Measurements from ENCODE around the gene KRT74.
"Not testable (repeated sequence)": the region's sequence is repeated elsewhere in the genome, so short reads cannot be mapped to it uniquely, and the experiment has no call there.

Gene KRT74

GRCh38 chr12:52605542-52605941, 31.9 kb upstream of the KRT74 start:
- in situ Hi-C loops (cut with MboI; ENCODE audit: low pct_unique_long_range_greater_than_20kb, low sequenced_read_pairs): no loop called here
- no peak for DNase-seq

DNA sequence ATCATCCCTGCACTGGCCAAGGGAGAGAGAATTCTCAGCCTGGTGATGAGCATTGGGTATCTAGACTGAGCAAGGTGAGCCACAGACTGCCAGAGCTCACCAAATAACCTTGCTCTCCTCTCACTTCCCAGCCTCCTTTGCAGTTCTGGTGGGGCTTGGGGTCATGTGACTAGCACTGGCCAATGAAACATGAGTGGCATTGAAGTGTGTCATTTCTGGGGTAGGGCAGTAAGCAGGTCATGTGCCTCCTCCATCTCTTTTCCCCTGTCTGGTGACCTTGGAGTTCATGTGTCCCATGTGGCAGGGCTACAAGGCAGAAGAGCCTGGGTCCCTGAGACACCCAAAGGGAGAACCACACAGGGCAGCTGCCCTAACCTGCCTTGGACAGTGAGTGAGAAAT, 31.2 kb upstream of the KRT74 start:
- no peak for DNase-seq
- in situ Hi-C loops (cut with MboI; ENCODE audit: low pct_unique_long_range_greater_than_20kb, low sequenced_read_pairs): no loop called here

DNA sequence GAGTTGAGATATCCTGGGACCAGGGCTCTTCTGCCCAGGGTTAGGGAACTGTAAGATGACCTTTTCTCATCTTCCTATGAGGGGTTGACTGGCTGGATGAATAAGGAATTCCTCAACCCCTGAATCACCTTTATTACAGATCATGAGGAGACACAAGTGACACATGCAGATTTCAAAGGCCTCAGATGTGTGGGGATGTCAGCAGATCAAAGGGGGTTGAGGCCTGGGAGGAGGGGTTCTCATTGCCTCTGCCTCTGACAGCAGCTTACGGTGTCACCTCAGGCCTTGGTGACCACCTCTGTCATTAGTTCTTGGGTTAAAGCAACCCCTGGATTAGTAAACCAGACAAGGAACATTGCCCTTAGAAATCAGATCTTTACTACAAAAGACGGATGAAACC, 29.7 kb upstream of the KRT74 start:
- in situ Hi-C loops (cut with MboI; ENCODE audit: low pct_unique_long_range_greater_than_20kb, low sequenced_read_pairs): no loop called here

GRCh38 chr12:52602552-52602951, 28.9 kb upstream of the KRT74 start:
- DNase-seq: no peak
- in situ Hi-C loops (cut with MboI; ENCODE audit: low pct_unique_long_range_greater_than_20kb, low sequenced_read_pairs): no loop called here

More for the DNA sequence above, 29.7 kb upstream of the KRT74 start:
- DNase-seq: no peak

GRCh38 chr12:52601671-52602070, 28.0 kb upstream of the KRT74 start:
- in situ Hi-C loops (cut with MboI; ENCODE audit: low pct_unique_long_range_greater_than_20kb, low sequenced_read_pairs): no loop called here
- no peak for DNase-seq

- no peak for DNase-seq
- in situ Hi-C loops (cut with MboI; ENCODE audit: low pct_unique_long_range_greater_than_20kb, low sequenced_read_pairs): no loop called here
These were observed 27.4 kb upstream of the KRT74 start, which contains the start of gene KRT72 for GRCh38 chr12:52600941-52601481. KRT72 (minus strand) TSS chr12:52601463; CDS start chr12:52601452, 11 bp downstream.

DNA sequence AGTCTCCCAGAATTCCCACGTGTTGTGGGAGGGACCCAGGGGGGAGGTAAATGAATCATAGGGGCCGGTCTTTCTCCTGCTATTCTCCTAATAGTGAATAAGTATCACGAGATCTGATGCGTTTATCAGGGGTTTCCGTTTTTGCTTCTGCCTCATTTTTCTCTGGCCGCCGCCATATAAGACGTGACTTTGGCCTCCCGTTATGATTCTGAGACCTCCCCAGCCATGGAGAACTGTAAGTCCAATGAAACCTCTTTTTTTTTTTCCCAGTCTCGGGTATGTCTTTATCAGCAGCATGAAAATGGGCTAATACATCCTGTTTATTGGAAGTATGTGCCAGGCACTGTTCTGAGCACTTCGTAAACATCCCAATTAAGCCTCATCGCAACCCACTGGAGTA, 26.8 kb upstream of the KRT74 start:
- in situ Hi-C loops (cut with MboI; ENCODE audit: low pct_unique_long_range_greater_than_20kb, low sequenced_read_pairs): no loop called here
- no peak for DNase-seq

- DNase-seq: no peak
- in situ Hi-C loops (cut with MboI; ENCODE audit: low pct_unique_long_range_greater_than_20kb, low sequenced_read_pairs): no loop called here
These were observed 26.4 kb upstream of the KRT74 start for GRCh38 chr12:52600071-52600470.

DNA sequence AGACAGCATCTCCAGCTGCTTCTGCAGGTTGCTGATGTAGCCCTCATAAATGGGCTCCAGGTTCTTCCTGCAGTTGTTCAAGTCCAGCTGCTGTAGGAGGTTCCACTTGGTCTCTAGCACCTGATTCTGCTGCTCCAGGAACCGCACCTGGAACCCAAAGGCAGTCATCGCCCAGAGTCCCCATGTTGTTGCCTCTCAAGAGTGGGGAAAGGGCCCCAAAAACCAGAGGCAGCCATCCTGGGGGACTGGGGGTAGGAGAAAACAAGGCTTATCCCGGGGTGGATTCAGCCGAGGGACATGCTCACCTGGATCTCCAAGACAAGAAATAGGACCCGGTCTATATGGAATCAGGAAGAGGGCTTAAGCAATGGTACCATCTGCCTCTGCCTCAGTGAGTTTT, 25.3 kb upstream of the KRT74 start:
- in situ Hi-C loops (cut with MboI; ENCODE audit: low pct_unique_long_range_greater_than_20kb, low sequenced_read_pairs): no loop called here
- DNase-seq: no peak

DNA sequence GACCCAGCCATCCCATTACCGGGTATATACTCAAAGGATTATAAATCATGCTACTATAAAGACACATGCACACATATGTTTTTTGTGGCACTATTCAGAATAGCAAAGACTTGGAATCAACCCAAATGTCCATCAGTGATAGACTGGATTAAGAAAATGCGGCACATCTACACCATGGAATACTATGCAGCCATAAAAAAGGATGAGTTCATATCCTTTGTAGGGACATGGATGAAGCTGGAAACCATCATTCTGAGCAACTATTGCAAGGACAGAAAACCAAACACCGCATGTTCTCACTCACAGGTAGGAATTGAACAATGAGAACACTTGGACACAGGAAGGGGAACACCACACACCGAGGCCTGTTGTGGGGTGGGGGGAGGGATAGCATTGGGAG, 20.6 kb upstream of the KRT74 start:
- DNase-seq; in situ Hi-C loops (cut with MboI; ENCODE audit: low pct_unique_long_range_greater_than_20kb, low sequenced_read_pairs): not testable (repeated sequence)

DNA sequence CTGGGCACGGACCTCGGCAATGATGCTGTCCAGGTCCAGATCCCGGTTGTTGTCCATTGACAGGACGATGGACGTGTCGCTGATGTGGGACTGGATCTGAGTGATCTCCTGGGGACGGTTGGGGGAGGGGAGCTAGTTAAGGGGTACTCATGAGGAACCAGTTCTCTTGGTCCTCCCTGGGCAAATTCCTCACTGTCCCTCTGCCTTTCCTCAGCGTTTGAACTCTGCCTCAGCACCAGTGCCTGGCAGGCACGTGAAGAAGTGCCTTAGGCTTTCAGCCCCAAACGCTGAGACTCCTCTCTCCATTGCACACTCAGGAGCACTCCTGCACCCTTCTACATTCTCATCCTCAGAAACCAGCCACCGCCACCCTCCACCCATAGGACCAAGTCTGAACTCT, 17.9 kb upstream of the KRT74 start:
- in situ Hi-C loops (cut with MboI; ENCODE audit: low pct_unique_long_range_greater_than_20kb, low sequenced_read_pairs): no loop called here
- DNase-seq: no peak

DNA sequence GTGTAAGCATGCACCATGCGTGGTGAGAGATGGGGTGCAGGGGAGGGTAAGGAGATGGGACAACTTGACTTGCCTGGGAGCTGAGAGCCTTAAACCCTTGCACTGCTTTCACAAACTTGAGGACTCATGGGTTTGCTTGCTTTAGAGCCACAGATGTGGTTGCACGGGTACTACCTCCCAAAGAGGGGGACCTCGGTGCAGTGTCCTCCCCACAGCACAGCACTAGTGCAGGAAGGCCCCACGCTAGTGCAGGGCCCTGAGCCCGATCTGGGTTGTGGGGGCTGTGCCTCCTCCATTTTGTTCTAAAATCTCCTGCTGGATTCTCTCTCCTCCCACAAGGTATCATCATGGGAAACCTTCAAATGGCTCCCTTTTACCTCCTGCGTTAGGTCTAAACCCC, 16.4 kb upstream of the KRT74 start:
- in situ Hi-C loops (cut with MboI; ENCODE audit: low pct_unique_long_range_greater_than_20kb, low sequenced_read_pairs): no loop called here
- DNase-seq: no peak

DNA sequence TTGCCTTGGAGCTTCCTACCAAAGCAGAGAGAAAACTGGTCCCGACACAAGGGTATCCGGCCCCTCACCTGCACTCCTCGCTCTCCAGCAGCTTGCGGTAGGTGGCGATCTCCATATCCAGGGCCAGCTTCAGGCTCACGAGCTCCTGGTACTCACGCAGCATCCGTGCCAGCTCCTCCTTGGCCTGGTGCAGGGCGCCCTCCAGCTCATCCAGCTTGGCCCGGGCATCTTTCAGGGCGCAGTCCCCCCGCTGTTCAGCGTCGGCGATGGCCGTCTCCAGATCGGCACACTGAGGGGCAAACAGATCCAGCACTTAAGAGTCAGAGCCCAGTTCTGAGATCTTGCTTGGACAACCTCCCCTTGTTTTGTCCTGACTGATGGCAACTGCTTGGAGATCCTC, 13.9 kb upstream of the KRT74 start:
- in situ Hi-C loops (cut with MboI; ENCODE audit: low pct_unique_long_range_greater_than_20kb, low sequenced_read_pairs): loop anchor here (10.0 kb wide), 1 partner anchor 287 kb away; no protein-coding TSS in a partner anchor
- no peak for DNase-seq

DNA sequence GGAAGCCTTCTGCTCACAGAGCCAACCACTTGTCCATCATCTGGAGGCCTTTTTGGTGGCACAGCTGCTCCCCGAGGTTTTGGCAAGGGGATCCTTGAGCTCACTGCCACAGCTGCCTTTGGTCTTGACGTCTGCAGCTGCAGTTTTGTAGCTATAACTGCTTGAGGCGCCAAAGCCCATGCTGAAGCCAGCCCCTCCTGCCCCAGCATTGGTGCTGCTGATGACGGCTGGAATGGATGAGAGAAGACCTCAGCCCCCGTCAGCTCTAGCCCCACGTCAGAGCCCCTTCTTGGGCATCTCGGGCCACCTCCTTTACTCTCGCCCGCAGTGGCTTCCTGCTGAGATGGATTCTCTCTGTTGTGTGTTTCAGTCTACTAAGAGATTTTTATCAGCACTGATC, 12.3 kb upstream of the KRT74 start:
- in situ Hi-C loops (cut with MboI; ENCODE audit: low pct_unique_long_range_greater_than_20kb, low sequenced_read_pairs): loop anchor here (10.0 kb wide), 1 partner anchor 289 kb away; no protein-coding TSS in a partner anchor

DNA sequence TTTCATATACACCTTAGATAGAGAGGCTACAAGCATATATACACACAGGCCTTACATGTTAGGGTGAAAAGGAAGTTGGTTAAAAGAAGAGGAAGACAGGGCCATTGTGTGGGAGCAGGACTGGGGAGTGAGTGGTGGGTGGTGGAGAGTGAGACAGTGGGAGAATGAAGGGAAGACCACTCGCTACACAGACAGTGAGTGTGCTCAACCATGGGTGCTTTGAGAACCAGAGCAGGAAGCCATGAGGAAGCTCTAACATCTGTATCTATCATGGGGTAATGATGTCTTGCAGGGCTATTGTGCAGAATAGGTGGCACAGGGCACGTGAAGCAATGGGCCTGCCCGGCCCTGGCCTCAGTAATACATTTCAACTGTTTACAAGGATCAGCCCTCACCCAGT, 11.4 kb upstream of the KRT74 start:
- DNase-seq: peak; percentile 56
- in situ Hi-C loops (cut with MboI; ENCODE audit: low pct_unique_long_range_greater_than_20kb, low sequenced_read_pairs): loop anchor here (10.0 kb wide), 1 partner anchor 290 kb away; no protein-coding TSS in a partner anchor

More for the DNA sequence above, 12.3 kb upstream of the KRT74 start:
- DNase-seq: no peak

GRCh38 chr12:52584156-52584682, 10.6 kb upstream of the KRT74 start:
- no peak for DNase-seq
- in situ Hi-C loops (cut with MboI; ENCODE audit: low pct_unique_long_range_greater_than_20kb, low sequenced_read_pairs): loop anchor here (10.0 kb wide), 1 partner anchor 291 kb away; no protein-coding TSS in a partner anchor

- peak; percentile 82 for DNase-seq
- in situ Hi-C loops (cut with MboI; ENCODE audit: low pct_unique_long_range_greater_than_20kb, low sequenced_read_pairs): loop anchor here (10.0 kb wide), 1 partner anchor 292 kb away; no protein-coding TSS in a partner anchor
These were observed 9.4 kb upstream of the KRT74 start for GRCh38 chr12:52582971-52583456.

GRCh38 chr12:52582486-52582885, 8.8 kb upstream of the KRT74 start:
- in situ Hi-C loops (cut with MboI; ENCODE audit: low pct_unique_long_range_greater_than_20kb, low sequenced_read_pairs): loop anchor here (10.0 kb wide), 1 partner anchor 292 kb away; no protein-coding TSS in a partner anchor
- DNase-seq: no peak

- in situ Hi-C loops (cut with MboI; ENCODE audit: low pct_unique_long_range_greater_than_20kb, low sequenced_read_pairs): loop anchor here (10.0 kb wide), 1 partner anchor 293 kb away; no protein-coding TSS in a partner anchor
- no peak for DNase-seq
These were observed 7.8 kb upstream of the KRT74 start for GRCh38 chr12:52581481-52581880.

GRCh38 chr12:52581066-52581465, 7.4 kb upstream of the KRT74 start:
- in situ Hi-C loops (cut with MboI; ENCODE audit: low pct_unique_long_range_greater_than_20kb, low sequenced_read_pairs): loop anchor here (10.0 kb wide), 1 partner anchor 294 kb away; no protein-coding TSS in a partner anchor
- DNase-seq: no peak

DNA sequence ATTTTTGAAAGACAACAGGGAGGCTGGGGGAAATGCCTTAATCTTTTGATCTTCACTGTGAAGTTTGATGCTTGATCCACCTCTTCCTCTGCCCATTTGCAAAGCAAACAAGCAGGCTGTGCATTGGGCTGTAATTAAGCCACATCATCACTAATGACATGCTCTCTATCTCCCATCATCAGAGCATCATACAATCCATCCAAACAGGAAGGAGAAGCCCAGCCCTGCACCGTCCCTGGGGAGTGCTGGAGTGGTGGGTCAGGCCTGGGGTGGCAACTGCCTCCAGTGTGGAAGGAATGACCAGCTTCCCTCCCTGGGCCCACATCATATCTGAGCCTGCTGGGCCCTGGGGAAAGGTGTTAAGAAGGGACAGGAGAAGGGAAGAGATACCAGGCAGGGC, 6.9 kb upstream of the KRT74 start:
- in situ Hi-C loops (cut with MboI; ENCODE audit: low pct_unique_long_range_greater_than_20kb, low sequenced_read_pairs): loop anchor here (10.0 kb wide), 1 partner anchor 294 kb away; no protein-coding TSS in a partner anchor
- DNase-seq: no peak
